Measurements from ENCODE around the gene ENAH. TPM values are rescaled to one million over a fixed set of nuclear protein-coding genes. Genes with fewer than 3 reads are reported as not detected.

The ENAH gene
- total and polyA plus RNA-seq, 9 of the 15 experiments (the other 6 are each of a cell fraction or from before 2014, with no cell fraction given): 0.03 to 1.2 (median 0.15) TPM

DNA sequence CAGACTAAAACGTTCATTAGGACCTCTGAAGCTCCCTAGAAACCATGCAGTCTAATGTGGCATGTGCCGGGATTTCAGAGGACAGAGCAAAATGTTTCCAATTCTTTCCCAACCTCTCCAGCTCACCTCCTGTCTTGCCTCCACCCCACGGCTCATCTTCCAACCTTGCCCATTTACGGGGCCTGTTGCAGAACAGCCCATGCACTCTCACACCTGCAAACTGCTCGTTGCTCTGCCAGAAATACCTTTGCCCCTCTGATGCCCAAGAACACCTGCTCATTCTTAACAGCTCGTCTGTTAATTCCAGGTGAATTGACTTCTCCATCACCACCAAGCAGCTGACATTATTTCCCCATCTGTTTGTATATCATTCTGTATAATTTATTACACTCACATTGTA, 171.2 kb downstream of the ENAH start:
- 1% methylated on average over 6 of the region's 6 CpGs for WGBS (ENCODE audit: insufficient coverage, low coverage, missing lambda C conversion rate)
- H3K4me1 ChIP-seq (replicated peaks in 1 of 2; ENCODE audit: control insufficient read depth in 2 of 2, insufficient read depth in 2 of 2, low read length in 2 of 2): no peaks in the 10 kb centered on the region; a peak in 2 of 5 replicates
- no peak for FAIRE-seq
- ATAC-seq: no peak
- no peak overlapping the region for H2AFZ ChIP-seq (ENCODE audit: low read depth, low read length)
- intact Hi-C loops (cut with micrococcal nuclease): loop anchor here (2.0 kb wide), 1 partner anchor 173 kb away; no protein-coding TSS in a partner anchor
- H3K4me2 ChIP-seq (ENCODE audit: insufficient read depth, low read length): no peak overlapping the region
- H3K79me2 ChIP-seq (ENCODE audit: control insufficient read depth, insufficient read depth, low read length): no peaks in the 10 kb centered on the region
- no peak for DNase-seq (ENCODE audit: extremely low read depth in 1 of 4, low spot score in 3 of 4)
- in situ Hi-C loops (cut with MboI): no loop called here
- BruUV-seq (replicated peaks): no TSS peak
- no peak overlapping the region for H3K9ac ChIP-seq (ENCODE audit: insufficient read depth in 1 of 2, low read depth in 2 of 2, low read length in 2 of 2)
- no peak overlapping the region for H3K27ac ChIP-seq (ENCODE audit: extremely low read depth, low read depth, low read length)
- no peaks in the 10 kb centered on the region for H3K9me1 ChIP-seq (ENCODE audit: control insufficient read depth, insufficient read depth, low read length)
- no peaks in the 10 kb centered on the region for H3K36me3 ChIP-seq (ENCODE audit: control insufficient read depth, insufficient read depth, low read length)
- CTCF ChIA-PET (ENCODE audit: low intra/inter-chr PET ratio): interaction anchor here (0.7 to 1.5 kb wide), 3 partner anchors 290 to 494 kb away, joined by 3 to 6 read pairs (median 3); no protein-coding TSS in a partner anchor
- no peaks in the 10 kb centered on the region for H3K9me3 ChIP-seq (replicated peaks; ENCODE audit: control insufficient read depth, insufficient read depth, low read depth, low read length)
- H3K27me3 ChIP-seq (ENCODE audit: control insufficient read depth in 2 of 2, insufficient read depth in 2 of 2, low read length in 2 of 2): peaks cover 65 to 88% of the 10 kb centered on the region in 2 experiments
- 0 out of 2 replicates have a peak, but pooled peaks cover 11% of the 10 kb centered on the region for H4K20me1 ChIP-seq (replicated peaks; ENCODE audit: control insufficient read depth, insufficient read depth, low read length)
- POLR2A ChIA-PET: interaction anchor here (0.6 to 1.4 kb wide), 7 partner anchors 12 to 600 kb away, joined by 3 to 5 read pairs (median 3); partner anchors contain the start of gene SDE2
- no peak overlapping the region for H3K4me3 ChIP-seq
- TF ChIP-seq KDM4B (IDR thresholded peaks at IDR 0.05; ENCODE audit: borderline replicate concordance in 2 of 2, low read depth in 1 of 2): no peak
- TF ChIP-seq CREB1 (IDR thresholded peaks at IDR 0.05): no peak
- no peak for TF ChIP-seq CREB1 (CRISPR knock-in tag; IDR thresholded peaks at IDR 0.05)
- TF ChIP-seq ELF1 (tag; IDR thresholded peaks at IDR 0.05): no peak
- TF ChIP-seq SAFB (IDR thresholded peaks at IDR 0.05; ENCODE audit: borderline replicate concordance, low read depth, low read length): no peak
- no peak for TF ChIP-seq NELFE (IDR thresholded peaks at IDR 0.05; ENCODE audit: insufficient read depth, insufficient read length)
- no peak for TF ChIP-seq CEBPB (tag; IDR thresholded peaks at IDR 0.05)
- no peak for TF ChIP-seq SUPT5H (IDR thresholded peaks at IDR 0.05)
- TF ChIP-seq, protein P1, sequence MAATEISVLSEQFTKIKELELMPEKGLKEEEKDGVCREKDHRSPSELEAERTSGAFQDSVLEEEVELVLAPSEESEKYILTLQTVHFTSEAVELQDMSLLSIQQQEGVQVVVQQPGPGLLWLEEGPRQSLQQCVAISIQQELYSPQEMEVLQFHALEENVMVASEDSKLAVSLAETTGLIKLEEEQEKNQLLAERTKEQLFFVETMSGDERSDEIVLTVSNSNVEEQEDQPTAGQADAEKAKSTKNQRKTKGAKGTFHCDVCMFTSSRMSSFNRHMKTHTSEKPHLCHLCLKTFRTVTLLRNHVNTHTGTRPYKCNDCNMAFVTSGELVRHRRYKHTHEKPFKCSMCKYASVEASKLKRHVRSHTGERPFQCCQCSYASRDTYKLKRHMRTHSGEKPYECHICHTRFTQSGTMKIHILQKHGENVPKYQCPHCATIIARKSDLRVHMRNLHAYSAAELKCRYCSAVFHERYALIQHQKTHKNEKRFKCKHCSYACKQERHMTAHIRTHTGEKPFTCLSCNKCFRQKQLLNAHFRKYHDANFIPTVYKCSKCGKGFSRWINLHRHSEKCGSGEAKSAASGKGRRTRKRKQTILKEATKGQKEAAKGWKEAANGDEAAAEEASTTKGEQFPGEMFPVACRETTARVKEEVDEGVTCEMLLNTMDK (IDR thresholded peaks at IDR 0.05; ENCODE audit: borderline replicate concordance, insufficient read depth, low read depth, low read length, poor library complexity, severe bottlenecking): no peak
- no peak for TF ChIP-seq MXI1 (IDR thresholded peaks at IDR 0.05; ENCODE audit: low read depth, low read length)
- TF ChIP-seq, protein P2, sequence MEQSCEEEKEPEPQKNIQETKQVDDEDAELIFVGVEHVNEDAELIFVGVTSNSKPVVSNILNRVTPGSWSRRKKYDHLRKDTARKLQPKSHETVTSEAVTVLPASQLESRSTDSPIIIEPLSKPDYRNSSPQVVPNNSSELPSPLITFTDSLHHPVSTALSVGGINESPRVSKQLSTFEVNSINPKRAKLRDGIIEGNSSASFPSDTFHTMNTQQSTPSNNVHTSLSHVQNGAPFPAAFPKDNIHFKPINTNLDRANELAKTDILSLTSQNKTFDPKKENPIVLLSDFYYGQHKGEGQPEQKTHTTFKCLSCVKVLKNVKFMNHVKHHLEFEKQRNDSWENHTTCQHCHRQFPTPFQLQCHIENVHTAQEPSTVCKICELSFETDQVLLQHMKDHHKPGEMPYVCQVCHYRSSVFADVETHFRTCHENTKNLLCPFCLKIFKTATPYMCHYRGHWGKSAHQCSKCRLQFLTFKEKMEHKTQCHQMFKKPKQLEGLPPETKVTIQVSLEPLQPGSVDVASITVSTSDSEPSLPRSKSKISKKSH (CRISPR knock-in tag; IDR thresholded peaks at IDR 0.05): no peak
- TF ChIP-seq, protein P3, sequence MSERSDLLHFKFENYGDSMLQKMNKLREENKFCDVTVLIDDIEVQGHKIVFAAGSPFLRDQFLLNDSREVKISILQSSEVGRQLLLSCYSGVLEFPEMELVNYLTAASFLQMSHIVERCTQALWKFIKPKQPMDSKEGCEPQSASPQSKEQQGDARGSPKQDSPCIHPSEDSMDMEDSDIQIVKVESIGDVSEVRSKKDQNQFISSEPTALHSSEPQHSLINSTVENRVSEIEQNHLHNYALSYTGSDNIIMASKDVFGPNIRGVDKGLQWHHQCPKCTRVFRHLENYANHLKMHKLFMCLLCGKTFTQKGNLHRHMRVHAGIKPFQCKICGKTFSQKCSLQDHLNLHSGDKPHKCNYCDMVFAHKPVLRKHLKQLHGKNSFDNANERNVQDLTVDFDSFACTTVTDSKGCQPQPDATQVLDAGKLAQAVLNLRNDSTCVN (CRISPR knock-in tag; IDR thresholded peaks at IDR 0.05): no peak
